Fibroblast of lung (primary cell): ENCODE data around the gene POTEG.
"Not testable (repeated sequence)": the region's sequence is repeated elsewhere in the genome, so short reads cannot be mapped to it uniquely, and the experiment has no call there.

ENCODE experiments used
- EZH2 ChIP-seq: IDR thresholded peaks from 2 replicates; pipeline ENCODE4 v1.5.1; 2012; ENCODE audit warnings: low read length, control low read depth, mild to moderate bottlenecking; ENCODE audit errors: missing control alignments
- TF ChIP-seq, protein P1 (sequence below), 2 donors: IDR thresholded peaks in 1 of 2; conservative IDR thresholded peaks in 1 of 2; 1 replicate in 1 of 2; 2 replicates in 1 of 2; pipeline ENCODE4 v1.5.1; 2011 to 2012; ENCODE audit warnings: low read length in 2 of 2, control low read depth in 1 of 2, inconsistent platforms in 1 of 2, low read depth in 1 of 2, mild to moderate bottlenecking in 1 of 2

DNA sequence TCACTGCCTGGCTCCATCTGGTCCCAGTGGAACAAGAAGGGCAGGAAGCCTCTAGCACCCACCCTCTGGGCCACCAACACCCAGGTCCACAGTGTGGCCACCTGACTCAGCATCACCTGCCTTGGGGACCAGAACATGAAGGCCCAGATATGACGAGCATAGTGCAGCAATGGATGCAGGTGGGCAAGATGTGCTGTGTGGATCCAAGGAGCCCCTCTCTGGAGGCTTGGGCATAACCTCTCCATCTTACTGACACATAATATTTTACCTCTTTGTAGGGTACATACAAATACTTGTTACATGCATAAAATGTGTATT lies 2.9 kb upstream of the POTEG start:
- TF ChIP-seq, protein P1, sequence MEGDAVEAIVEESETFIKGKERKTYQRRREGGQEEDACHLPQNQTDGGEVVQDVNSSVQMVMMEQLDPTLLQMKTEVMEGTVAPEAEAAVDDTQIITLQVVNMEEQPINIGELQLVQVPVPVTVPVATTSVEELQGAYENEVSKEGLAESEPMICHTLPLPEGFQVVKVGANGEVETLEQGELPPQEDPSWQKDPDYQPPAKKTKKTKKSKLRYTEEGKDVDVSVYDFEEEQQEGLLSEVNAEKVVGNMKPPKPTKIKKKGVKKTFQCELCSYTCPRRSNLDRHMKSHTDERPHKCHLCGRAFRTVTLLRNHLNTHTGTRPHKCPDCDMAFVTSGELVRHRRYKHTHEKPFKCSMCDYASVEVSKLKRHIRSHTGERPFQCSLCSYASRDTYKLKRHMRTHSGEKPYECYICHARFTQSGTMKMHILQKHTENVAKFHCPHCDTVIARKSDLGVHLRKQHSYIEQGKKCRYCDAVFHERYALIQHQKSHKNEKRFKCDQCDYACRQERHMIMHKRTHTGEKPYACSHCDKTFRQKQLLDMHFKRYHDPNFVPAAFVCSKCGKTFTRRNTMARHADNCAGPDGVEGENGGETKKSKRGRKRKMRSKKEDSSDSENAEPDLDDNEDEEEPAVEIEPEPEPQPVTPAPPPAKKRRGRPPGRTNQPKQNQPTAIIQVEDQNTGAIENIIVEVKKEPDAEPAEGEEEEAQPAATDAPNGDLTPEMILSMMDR (conservative IDR thresholded peaks at IDR 0.05 in 1 of 2, IDR thresholded peaks at IDR 0.05 in 1 of 2; ENCODE audit: low read depth in 1 of 2, low read length in 2 of 2): not testable (repeated sequence)
- TF ChIP-seq EZH2: not testable (repeated sequence)
